GM23338 (cell line): ENCODE results near the gene MYO15B.

Source experiments
- CREB1 ChIP-seq: fragments of 250-450 bp; sonication (Bioruptor Pico); IDR thresholded peaks from 2 replicates; pipeline ENCODE4 v1.5.0; 2020; ENCODE audit warnings: low read depth, mild to moderate bottlenecking, moderate library complexity
- EZH2 ChIP-seq: fragments of 200-600 bp; sonication (generic); IDR thresholded peaks from one replicate; pipeline ENCODE4 v1.8.0; 2017; ENCODE audit warnings: antibody characterized with exemption, mild to moderate bottlenecking, low read depth; ENCODE audit not compliant: unreplicated experiment
- EZH2phosphoT487 ChIP-seq: fragments of 200-600 bp; sonication (generic); IDR thresholded peaks from one replicate; pipeline ENCODE4 v1.8.1; 2018; ENCODE audit warnings: antibody characterized with exemption; ENCODE audit not compliant: unreplicated experiment
- POLR2AphosphoS5 ChIP-seq: IDR thresholded peaks from 2 replicates; pipeline ENCODE4 v1.6.1; 2016; ENCODE audit warnings: antibody characterized with exemption, low read depth
- STAT1 ChIP-seq: IDR thresholded peaks from one replicate; pipeline ENCODE4 v1.6.1; 2016; ENCODE audit warnings: antibody characterized with exemption; ENCODE audit not compliant: unreplicated experiment
- TF ChIP-seq, protein P1 (sequence below), 2 experiments: fragments of 200-600 bp in 1 of 2; sonication (generic) in 1 of 2; conservative IDR thresholded peaks; 2 replicates each; pipeline versions ENCODE4 v1.5.1 to v1.6.1; 2016 to 2017; ENCODE audit warnings: antibody characterized with exemption in 2 of 2, low read depth in 2 of 2, mild to moderate bottlenecking in 2 of 2, moderate library complexity in 1 of 2
- TF ChIP-seq, protein P2 (sequence below): IDR thresholded peaks from one replicate; pipeline ENCODE4 v1.6.1; 2018; ENCODE audit warnings: antibody characterized with exemption; ENCODE audit not compliant: unreplicated experiment
- TF ChIP-seq, protein P3 (sequence below): fragments of 250-450 bp; sonication (Bioruptor Pico); IDR thresholded peaks from 2 replicates; pipeline ENCODE4 v1.5.0; 2020; ENCODE audit warnings: mild to moderate bottlenecking, moderate library complexity

DNA sequence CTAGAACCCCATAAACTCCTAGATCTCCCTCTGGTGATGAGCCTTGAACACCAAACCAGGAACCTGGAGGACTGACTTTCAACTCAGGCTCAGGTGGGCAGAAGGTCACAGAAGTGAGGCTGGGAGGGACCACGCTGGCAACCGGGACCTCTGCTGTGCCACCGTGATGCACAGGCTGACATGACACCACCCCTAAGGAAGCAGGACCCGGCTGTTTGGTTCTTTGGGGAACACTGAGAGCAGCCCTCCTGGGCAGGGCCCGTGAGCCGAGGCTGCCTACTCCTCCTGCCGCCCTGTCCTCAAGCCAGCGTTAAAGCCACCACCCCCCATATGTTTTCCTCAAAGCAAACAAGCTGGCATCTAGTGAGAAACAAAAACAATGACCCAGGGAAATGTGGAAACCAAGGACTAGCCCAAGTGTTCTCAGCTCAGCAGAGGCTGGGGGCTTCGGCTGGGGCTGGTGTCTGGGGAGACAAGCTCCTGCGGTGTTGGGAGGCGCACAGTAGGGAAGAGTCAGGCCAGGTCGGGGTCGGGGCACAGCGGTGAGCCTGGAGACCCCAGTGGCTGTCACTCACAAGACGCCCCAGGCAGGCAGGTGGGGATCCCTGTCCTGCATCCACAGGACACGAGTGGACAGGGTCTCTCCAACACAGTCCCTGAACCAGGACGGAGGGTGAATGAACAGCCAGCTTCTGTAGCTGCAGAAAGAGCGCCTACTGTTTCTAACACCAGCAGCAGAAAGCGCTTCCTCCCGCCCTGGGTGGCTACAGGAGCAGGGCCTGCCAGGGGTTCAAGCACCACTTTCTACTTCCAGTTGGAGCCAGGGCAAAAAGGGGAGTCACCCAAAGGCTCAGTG, 47.4 kb downstream of the MYO15B start:
- TF ChIP-seq EZH2phosphoT487 (no peak), STAT1 (no peak), EZH2 (no peak), POLR2AphosphoS5 (no peak), CREB1 (CRISPR knock-in tag) (no peak)
- TF ChIP-seq, protein P1, sequence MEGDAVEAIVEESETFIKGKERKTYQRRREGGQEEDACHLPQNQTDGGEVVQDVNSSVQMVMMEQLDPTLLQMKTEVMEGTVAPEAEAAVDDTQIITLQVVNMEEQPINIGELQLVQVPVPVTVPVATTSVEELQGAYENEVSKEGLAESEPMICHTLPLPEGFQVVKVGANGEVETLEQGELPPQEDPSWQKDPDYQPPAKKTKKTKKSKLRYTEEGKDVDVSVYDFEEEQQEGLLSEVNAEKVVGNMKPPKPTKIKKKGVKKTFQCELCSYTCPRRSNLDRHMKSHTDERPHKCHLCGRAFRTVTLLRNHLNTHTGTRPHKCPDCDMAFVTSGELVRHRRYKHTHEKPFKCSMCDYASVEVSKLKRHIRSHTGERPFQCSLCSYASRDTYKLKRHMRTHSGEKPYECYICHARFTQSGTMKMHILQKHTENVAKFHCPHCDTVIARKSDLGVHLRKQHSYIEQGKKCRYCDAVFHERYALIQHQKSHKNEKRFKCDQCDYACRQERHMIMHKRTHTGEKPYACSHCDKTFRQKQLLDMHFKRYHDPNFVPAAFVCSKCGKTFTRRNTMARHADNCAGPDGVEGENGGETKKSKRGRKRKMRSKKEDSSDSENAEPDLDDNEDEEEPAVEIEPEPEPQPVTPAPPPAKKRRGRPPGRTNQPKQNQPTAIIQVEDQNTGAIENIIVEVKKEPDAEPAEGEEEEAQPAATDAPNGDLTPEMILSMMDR (conservative IDR thresholded peaks at IDR 0.05; ENCODE audit: low read depth in 2 of 2): no peak
- TF ChIP-seq, protein P2, sequence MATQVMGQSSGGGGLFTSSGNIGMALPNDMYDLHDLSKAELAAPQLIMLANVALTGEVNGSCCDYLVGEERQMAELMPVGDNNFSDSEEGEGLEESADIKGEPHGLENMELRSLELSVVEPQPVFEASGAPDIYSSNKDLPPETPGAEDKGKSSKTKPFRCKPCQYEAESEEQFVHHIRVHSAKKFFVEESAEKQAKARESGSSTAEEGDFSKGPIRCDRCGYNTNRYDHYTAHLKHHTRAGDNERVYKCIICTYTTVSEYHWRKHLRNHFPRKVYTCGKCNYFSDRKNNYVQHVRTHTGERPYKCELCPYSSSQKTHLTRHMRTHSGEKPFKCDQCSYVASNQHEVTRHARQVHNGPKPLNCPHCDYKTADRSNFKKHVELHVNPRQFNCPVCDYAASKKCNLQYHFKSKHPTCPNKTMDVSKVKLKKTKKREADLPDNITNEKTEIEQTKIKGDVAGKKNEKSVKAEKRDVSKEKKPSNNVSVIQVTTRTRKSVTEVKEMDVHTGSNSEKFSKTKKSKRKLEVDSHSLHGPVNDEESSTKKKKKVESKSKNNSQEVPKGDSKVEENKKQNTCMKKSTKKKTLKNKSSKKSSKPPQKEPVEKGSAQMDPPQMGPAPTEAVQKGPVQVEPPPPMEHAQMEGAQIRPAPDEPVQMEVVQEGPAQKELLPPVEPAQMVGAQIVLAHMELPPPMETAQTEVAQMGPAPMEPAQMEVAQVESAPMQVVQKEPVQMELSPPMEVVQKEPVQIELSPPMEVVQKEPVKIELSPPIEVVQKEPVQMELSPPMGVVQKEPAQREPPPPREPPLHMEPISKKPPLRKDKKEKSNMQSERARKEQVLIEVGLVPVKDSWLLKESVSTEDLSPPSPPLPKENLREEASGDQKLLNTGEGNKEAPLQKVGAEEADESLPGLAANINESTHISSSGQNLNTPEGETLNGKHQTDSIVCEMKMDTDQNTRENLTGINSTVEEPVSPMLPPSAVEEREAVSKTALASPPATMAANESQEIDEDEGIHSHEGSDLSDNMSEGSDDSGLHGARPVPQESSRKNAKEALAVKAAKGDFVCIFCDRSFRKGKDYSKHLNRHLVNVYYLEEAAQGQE: no peak
- TF ChIP-seq, protein P3, sequence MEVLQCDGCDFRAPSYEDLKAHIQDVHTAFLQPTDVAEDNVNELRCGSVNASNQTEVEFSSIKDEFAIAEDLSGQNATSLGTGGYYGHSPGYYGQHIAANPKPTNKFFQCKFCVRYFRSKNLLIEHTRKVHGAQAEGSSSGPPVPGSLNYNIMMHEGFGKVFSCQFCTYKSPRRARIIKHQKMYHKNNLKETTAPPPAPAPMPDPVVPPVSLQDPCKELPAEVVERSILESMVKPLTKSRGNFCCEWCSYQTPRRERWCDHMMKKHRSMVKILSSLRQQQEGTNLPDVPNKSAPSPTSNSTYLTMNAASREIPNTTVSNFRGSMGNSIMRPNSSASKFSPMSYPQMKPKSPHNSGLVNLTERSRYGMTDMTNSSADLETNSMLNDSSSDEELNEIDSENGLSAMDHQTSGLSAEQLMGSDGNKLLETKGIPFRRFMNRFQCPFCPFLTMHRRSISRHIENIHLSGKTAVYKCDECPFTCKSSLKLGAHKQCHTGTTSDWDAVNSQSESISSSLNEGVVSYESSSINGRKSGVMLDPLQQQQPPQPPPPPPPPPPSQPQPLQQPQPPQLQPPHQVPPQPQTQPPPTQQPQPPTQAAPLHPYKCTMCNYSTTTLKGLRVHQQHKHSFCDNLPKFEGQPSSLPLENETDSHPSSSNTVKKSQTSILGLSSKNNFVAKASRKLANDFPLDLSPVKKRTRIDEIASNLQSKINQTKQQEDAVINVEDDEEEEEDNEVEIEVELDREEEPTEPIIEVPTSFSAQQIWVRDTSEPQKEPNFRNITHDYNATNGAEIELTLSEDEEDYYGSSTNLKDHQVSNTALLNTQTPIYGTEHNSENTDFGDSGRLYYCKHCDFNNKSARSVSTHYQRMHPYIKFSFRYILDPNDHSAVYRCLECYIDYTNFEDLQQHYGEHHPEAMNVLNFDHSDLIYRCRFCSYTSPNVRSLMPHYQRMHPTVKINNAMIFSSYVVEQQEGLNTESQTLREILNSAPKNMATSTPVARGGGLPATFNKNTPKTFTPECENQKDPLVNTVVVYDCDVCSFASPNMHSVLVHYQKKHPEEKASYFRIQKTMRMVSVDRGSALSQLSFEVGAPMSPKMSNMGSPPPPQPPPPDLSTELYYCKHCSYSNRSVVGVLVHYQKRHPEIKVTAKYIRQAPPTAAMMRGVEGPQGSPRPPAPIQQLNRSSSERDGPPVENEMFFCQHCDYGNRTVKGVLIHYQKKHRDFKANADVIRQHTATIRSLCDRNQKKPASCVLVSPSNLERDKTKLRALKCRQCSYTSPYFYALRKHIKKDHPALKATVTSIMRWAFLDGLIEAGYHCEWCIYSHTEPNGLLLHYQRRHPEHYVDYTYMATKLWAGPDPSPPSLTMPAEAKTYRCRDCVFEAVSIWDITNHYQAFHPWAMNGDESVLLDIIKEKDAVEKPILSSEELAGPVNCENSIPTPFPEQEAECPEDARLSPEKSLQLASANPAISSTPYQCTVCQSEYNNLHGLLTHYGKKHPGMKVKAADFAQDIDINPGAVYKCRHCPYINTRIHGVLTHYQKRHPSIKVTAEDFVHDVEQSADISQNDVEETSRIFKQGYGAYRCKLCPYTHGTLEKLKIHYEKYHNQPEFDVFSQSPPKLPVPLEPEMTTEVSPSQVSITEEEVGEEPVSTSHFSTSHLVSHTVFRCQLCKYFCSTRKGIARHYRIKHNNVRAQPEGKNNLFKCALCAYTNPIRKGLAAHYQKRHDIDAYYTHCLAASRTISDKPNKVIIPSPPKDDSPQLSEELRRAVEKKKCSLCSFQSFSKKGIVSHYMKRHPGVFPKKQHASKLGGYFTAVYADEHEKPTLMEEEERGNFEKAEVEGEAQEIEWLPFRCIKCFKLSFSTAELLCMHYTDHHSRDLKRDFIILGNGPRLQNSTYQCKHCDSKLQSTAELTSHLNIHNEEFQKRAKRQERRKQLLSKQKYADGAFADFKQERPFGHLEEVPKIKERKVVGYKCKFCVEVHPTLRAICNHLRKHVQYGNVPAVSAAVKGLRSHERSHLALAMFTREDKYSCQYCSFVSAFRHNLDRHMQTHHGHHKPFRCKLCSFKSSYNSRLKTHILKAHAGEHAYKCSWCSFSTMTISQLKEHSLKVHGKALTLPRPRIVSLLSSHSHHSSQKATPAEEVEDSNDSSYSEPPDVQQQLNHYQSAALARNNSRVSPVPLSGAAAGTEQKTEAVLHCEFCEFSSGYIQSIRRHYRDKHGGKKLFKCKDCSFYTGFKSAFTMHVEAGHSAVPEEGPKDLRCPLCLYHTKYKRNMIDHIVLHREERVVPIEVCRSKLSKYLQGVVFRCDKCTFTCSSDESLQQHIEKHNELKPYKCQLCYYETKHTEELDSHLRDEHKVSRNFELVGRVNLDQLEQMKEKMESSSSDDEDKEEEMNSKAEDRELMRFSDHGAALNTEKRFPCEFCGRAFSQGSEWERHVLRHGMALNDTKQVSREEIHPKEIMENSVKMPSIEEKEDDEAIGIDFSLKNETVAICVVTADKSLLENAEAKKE (CRISPR knock-in tag): no peak
